ENCODE results near the gene IL17RE.
A peak's percentile ranks its signal among the peaks of the same experiment; 100 is the strongest.

Gene IL17RE

GRCh38 chr3:9930804-9931418 is 28.3 kb downstream of the IL17RE start:
- TF ChIP-seq CTCF (conservative IDR thresholded peaks at IDR 0.05; ENCODE audit: low read depth, low read length): peak; percentile 13
- no peak overlapping the region for H3K4me3 ChIP-seq (ENCODE audit: low read length)
- no peak for DNase-seq (ENCODE audit: low read depth)

- DNase-seq (ENCODE audit: low read depth): no peak
- TF ChIP-seq CTCF (conservative IDR thresholded peaks at IDR 0.05; ENCODE audit: low read depth, low read length): no peak
- H3K4me3 ChIP-seq (ENCODE audit: low read length): peak overlapping the region; percentile 76
These were observed 29.8 kb downstream of the IL17RE start for GRCh38 chr3:9932535-9932842.

- TF ChIP-seq CTCF (conservative IDR thresholded peaks at IDR 0.05; ENCODE audit: low read depth, low read length): peak; percentile 83
- DNase-seq (ENCODE audit: low read depth): no peak
- peak overlapping the region; percentile 76 for H3K4me3 ChIP-seq (ENCODE audit: low read length)
These were observed 30.4 kb downstream of the IL17RE start for GRCh38 chr3:9932843-9933560.

GRCh38 chr3:9933561-9934234 is 31.1 kb downstream of the IL17RE start, which contains the start of gene CRELD1:
Gene CRELD1, plus strand, starts transcription at chr3:9933834. Its CDS starts 605 bp downstream, at chr3:9934439.
- DNase-seq (ENCODE audit: low read depth): peak; percentile 82
- TF ChIP-seq CTCF (conservative IDR thresholded peaks at IDR 0.05; ENCODE audit: low read depth, low read length): no peak
- H3K4me3 ChIP-seq (ENCODE audit: low read length): peak within 1 kb of the TSS; percentile 76

DNA sequence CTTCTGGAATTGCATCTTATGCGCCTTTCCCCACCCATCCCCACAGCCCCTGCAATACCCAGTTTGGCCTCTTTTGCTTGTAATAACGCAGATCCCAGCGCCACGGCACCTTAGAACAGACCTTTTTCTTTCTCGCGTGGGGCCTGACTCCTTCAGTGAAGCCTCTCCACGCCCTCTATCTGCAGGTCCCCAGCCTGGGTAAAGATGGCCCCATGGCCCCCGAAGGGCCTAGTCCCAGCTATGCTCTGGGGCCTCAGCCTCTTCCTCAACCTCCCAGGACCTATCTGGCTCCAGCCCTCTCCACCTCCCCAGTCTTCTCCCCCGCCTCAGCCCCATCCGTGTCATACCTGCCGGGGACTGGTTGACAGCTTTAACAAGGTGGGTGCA is 31.6 kb downstream of the IL17RE start:
- H3K4me3 ChIP-seq (ENCODE audit: low read length): peak overlapping the region; percentile 76
- TF ChIP-seq CTCF (conservative IDR thresholded peaks at IDR 0.05; ENCODE audit: low read depth, low read length): peak; percentile 27
- DNase-seq (ENCODE audit: low read depth): no peak

DNA sequence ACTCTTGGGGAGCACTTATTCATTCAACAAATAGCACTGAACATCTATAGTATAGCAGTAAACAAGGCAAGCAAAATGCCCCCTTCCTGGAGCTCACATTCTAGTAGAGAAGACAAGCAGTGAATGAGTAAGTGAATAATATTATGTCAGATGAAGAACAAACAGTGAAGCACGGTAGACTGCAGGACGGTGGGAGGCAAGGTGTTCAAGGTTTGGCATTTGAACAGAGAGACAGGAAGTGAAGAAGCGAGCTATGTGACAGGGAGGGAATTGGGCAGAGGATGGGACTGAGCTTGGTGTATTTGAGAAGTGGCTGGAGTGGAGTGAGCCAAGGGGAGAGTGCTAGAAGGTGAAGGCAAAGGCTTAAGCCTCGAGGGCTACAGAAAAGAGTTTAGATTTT is 32.3 kb downstream of the IL17RE start:
- no peak overlapping the region for H3K4me3 ChIP-seq (ENCODE audit: low read length)
- no peak for TF ChIP-seq CTCF (conservative IDR thresholded peaks at IDR 0.05; ENCODE audit: low read depth, low read length)

More for the DNA sequence above, 32.3 kb downstream of the IL17RE start:
- no peak for DNase-seq (ENCODE audit: low read depth)

Data from retinal pigment epithelial cell (primary cell).